Lung (tissue), 12 donors: Measurements from ENCODE around the gene DOCK4. TPM values are rescaled to one million over a fixed set of nuclear protein-coding genes. Genes with fewer than 3 reads are reported as not detected.

Experiments used
- ATAC-seq: fragments of 200-7000 bp; cut with Tn5 transposase; one replicate; pipeline ENCODE4 v1.9.1; 2020; ENCODE audit warnings: moderate number of reproducible peaks; ENCODE audit not compliant: insufficient read depth, low FRiP score
- DNase-seq, 3 donors: peaks; one replicate each; pipeline ENCODE4 v3.0.0-alpha.2; 2013 to 2017
- H3K27ac ChIP-seq, 2 donors: one replicate each; pipeline ENCODE4 v1.5.1; 2013; ENCODE audit warnings: mild to moderate bottlenecking in 2 of 2, moderate library complexity in 2 of 2, control low read depth in 1 of 2, inconsistent platforms in 1 of 2, low read depth in 1 of 2, low read length in 1 of 2
- H3K27me3 ChIP-seq, 3 donors: one replicate each; pipeline ENCODE4 v1.5.1; 2013; ENCODE audit warnings: low read length in 2 of 3; ENCODE audit not compliant: control insufficient read depth in 3 of 3, insufficient read depth in 3 of 3
- H3K36me3 ChIP-seq, 4 donors: one replicate each; pipeline ENCODE4 v1.5.1; 2013; ENCODE audit warnings: low read length in 4 of 4, mild to moderate bottlenecking in 1 of 4, moderate library complexity in 1 of 4; ENCODE audit not compliant: control insufficient read depth in 4 of 4, insufficient read depth in 4 of 4
- H3K4me1 ChIP-seq, 5 donors: one replicate each; pipeline ENCODE4 v1.5.1; 2013; ENCODE audit warnings: low read length in 5 of 5, mild to moderate bottlenecking in 2 of 5, moderate library complexity in 1 of 5; ENCODE audit not compliant: control insufficient read depth in 5 of 5, insufficient read depth in 5 of 5
- H3K4me3 ChIP-seq: one replicate; pipeline ENCODE4 v1.5.1; 2013; ENCODE audit warnings: mild to moderate bottlenecking, control low read depth, moderate library complexity
- H3K9ac ChIP-seq, 2 donors: one replicate each; pipeline ENCODE4 v1.5.1; 2013; ENCODE audit warnings: low read length in 2 of 2, control low read depth in 1 of 2; ENCODE audit not compliant: insufficient read depth in 1 of 2
- H3K9me3 ChIP-seq, 4 donors: one replicate each; pipeline ENCODE4 v1.5.1; 2013; ENCODE audit warnings: low read length in 3 of 4, mild to moderate bottlenecking in 1 of 4, moderate library complexity in 1 of 4; ENCODE audit not compliant: control insufficient read depth in 4 of 4, insufficient read depth in 3 of 4
- WGBS, 2 donors: extraction: QIAGEN DNeasy Blood & Tissue Kit; methylation state at CpG; one replicate each; pipeline ENCODE4 v1.1.7; 2013; 5-methylcytosine and 5-hydroxymethylcytosine counted together
- polyA plus RNA-seq, 2 donors: library from polyadenylated mRNA; stranded (reverse); fragments of 200-250 nt; gene quantifications; one replicate each; pipeline ENCODE4 v1.2.1, GENCODE V29; 2013
- total RNA-seq, 2 donors: library from RNA; depleted of rRNA in 1 of 2; stranded (reverse); fragments of >200 nt in 1 of 2; gene quantifications; one replicate each; pipeline ENCODE4 v1.2.1, GENCODE V29; 2014 to 2021
- TF ChIP-seq, protein P1 (sequence below): IDR thresholded peaks from 2 replicates; pipeline ENCODE4 v1.5.1; 2012; ENCODE audit warnings: mild to moderate bottlenecking; ENCODE audit errors: control extremely low read depth, extremely low read depth
- donor health status: control.
- donor health status: control.
- donor health status: Bipolar disorder and iron deficiency.
- donor health status: healthy.
- donor health status: DM: yes; HTN: yes; CAD: no.

Gene DOCK4
- total and polyA plus RNA-seq, 4 donors = 18.7 to 163 (median 40.3) TPM

- TF ChIP-seq, protein P1, sequence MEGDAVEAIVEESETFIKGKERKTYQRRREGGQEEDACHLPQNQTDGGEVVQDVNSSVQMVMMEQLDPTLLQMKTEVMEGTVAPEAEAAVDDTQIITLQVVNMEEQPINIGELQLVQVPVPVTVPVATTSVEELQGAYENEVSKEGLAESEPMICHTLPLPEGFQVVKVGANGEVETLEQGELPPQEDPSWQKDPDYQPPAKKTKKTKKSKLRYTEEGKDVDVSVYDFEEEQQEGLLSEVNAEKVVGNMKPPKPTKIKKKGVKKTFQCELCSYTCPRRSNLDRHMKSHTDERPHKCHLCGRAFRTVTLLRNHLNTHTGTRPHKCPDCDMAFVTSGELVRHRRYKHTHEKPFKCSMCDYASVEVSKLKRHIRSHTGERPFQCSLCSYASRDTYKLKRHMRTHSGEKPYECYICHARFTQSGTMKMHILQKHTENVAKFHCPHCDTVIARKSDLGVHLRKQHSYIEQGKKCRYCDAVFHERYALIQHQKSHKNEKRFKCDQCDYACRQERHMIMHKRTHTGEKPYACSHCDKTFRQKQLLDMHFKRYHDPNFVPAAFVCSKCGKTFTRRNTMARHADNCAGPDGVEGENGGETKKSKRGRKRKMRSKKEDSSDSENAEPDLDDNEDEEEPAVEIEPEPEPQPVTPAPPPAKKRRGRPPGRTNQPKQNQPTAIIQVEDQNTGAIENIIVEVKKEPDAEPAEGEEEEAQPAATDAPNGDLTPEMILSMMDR = no peak
- no peak for DNase-seq
- H3K4me3 ChIP-seq = no peak overlapping the region
- H3K9me3 ChIP-seq = peaks cover 0 to 2% (median 0%) of the 10 kb centered on the region in 4 donors
- H3K27ac ChIP-seq = no peak overlapping the region
- H3K27me3 ChIP-seq = no peaks in the 10 kb centered on the region
- no peak overlapping the region for H3K9ac ChIP-seq
- no peaks in the 10 kb centered on the region for H3K4me1 ChIP-seq
- peaks cover 0 to 37% (median 14%) of the 10 kb centered on the region in 4 donors for H3K36me3 ChIP-seq
- WGBS, 2 donors = 88 to 95% methylated on average over 4 of the region's 4 CpGs
- ATAC-seq = no peak
These were observed 459.2 kb downstream of the DOCK4 start for GRCh38 chr7:111746950-111747349.

DNA sequence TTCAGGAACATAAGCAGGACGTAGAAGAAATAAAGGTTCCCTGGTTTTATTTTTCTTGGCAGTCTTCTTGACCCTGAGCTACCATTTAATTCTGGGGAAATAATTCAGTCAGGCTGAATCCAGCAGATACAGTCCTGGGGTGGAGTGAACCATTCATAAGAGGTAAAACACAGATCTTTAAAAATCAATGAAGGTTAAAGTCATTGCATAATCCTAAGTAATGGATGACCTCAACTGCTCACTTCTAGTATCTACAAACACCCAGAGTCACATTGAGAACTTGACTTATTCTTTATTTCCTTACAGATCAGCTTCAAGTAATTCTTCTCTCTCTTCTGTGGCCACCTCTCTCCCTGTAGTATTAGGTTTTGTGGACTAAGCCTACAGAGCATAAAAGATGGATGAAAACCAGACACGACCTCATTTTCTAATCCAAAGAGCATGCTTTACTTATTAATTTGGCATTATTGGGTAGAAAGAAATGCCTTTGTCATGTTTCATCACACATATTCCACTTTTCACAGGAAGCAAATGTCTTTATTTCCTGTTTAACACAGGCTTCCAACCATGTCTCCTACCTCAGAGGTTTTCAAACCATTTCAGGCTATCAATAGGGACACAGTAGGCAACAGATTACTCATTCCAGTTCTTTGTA is 461.6 kb downstream of the DOCK4 start:
- Histone ChIP-seq H3K36me3 (peaks cover 0 to 51% (median 19%) of the 10 kb centered on the region in 4 donors), H3K4me3 (no peak overlapping the region), H3K9me3 (peaks cover 0 to 2% (median 0%) of the 10 kb centered on the region in 4 donors), H3K9ac (no peak overlapping the region), H3K4me1 (no peaks in the 10 kb centered on the region), H3K27ac (no peak overlapping the region), H3K27me3 (no peaks in the 10 kb centered on the region)
- DNase-seq (no peak), ATAC-seq (no peak)
- TF ChIP-seq, protein P1 = no peak
- WGBS, 2 donors = 80 to 84% methylated on average over 2 of the region's 2 CpGs

DNA sequence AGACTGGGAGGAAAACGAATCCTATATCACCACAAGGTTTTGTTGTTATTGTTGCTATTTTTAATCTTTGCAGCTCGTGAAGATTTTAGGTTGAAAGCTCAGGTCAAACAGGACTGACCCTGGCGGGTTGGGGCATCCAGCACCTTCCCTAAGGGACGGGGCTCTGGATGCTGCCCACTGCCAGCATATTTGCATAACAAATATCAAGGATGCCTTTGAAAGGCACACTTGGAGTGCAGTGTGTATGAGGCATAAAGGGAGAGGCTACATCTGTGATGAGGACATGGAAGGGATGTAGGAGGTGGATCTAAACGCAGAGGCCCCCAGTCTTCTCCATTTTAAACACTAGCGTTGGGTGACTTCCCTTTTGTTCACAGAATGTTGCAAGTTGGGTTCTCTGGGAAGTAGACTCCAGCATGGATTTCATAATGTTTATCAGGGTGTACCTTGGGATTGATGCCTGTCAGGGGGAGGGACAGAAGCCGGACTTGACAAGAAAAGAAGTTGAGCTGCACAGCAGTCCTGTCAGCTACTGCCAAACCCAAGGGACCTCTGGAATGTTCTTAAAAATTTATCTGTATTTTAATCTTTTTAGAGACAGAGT is 462.9 kb downstream of the DOCK4 start:
- H3K36me3 ChIP-seq = peaks cover 0 to 47% (median 22%) of the 10 kb centered on the region in 4 donors
- DNase-seq = no peak
- H3K27ac ChIP-seq = no peak overlapping the region
- H3K9ac ChIP-seq = no peak overlapping the region
- TF ChIP-seq, protein P1 = no peak
- 79 to 81% methylated on average over 7 of the region's 7 CpGs for WGBS, 2 donors
- no peaks in the 10 kb centered on the region for H3K4me1 ChIP-seq
- H3K4me3 ChIP-seq = no peak overlapping the region
- ATAC-seq = no peak
- H3K9me3 ChIP-seq = peaks cover 0 to 2% (median 0%) of the 10 kb centered on the region in 4 donors
- no peaks in the 10 kb centered on the region for H3K27me3 ChIP-seq
